Osteoblast (primary cell): ENCODE data around the gene WWP2. TPM values are rescaled to one million over a fixed set of nuclear protein-coding genes. Genes with fewer than 3 reads are reported as not detected.
"Not testable (repeated sequence)": the region's sequence is repeated elsewhere in the genome, so short reads cannot be mapped to it uniquely, and the experiment has no call there.

Experiments
- DNase-seq: peaks from one replicate; pipeline ENCODE4 v3.0.0; 2011; ENCODE audit warnings: low spot score, mixed read lengths; ENCODE audit not compliant: insufficient read length; ENCODE audit errors: missing footprints
- H2AFZ ChIP-seq: 2 replicates; pipeline ENCODE4 v1.6.0; 2011; ENCODE audit warnings: mild to moderate bottlenecking, low read length
- H3K27ac ChIP-seq: 2 replicates; pipeline ENCODE4 v1.5.1; 2011; ENCODE audit warnings: mild to moderate bottlenecking, low read depth, low read length, moderate library complexity
- H3K27me3 ChIP-seq: 2 replicates; pipeline ENCODE4 v1.6.0; 2012; ENCODE audit warnings: mild to moderate bottlenecking, control low read depth, inconsistent platforms, low read length, moderate library complexity; ENCODE audit not compliant: insufficient read depth
- H3K36me3 ChIP-seq: 2 replicates; pipeline ENCODE4 v1.5.1; 2011; ENCODE audit warnings: mild to moderate bottlenecking, low read length, control low read depth, moderate library complexity; ENCODE audit not compliant: insufficient read depth
- H3K4me1 ChIP-seq: 2 replicates; pipeline ENCODE4 v1.5.1; 2011; ENCODE audit warnings: mild to moderate bottlenecking, low read length, control low read depth, moderate library complexity; ENCODE audit not compliant: insufficient read depth
- H3K4me2 ChIP-seq: 2 replicates; pipeline ENCODE4 v1.6.0; 2011; ENCODE audit warnings: mild to moderate bottlenecking, low read length; ENCODE audit not compliant: insufficient read depth
- H3K4me3 ChIP-seq: fragments of 200-600 bp; sonication (generic); 3 replicates; pipeline ENCODE4 v1.5.1; 2012; ENCODE audit warnings: mild to moderate bottlenecking, low read length, inconsistent platforms; ENCODE audit not compliant: insufficient read depth
- H3K79me2 ChIP-seq: 2 replicates; pipeline ENCODE4 v1.6.0; 2012; ENCODE audit warnings: mild to moderate bottlenecking, low read length, control low read depth, inconsistent platforms; ENCODE audit not compliant: insufficient read depth
- H3K9me3 ChIP-seq: 2 replicates; pipeline ENCODE4 v1.5.1; 2011; ENCODE audit warnings: low read depth, low read length, control low read depth
- H4K20me1 ChIP-seq: 2 replicates; pipeline ENCODE4 v1.6.0; 2012; ENCODE audit warnings: mild to moderate bottlenecking, low read length, control low read depth; ENCODE audit not compliant: insufficient read depth
- small RNA-seq: library from RNA; depleted of rRNA; stranded (forward); fragments of <200 nt; gene quantifications from one replicate; pipeline ENCODE3, GENCODE V24; 2012
- total RNA-seq: library from RNA; depleted of rRNA; stranded (reverse); fragments of >200 nt; gene quantifications from 2 replicates; pipeline ENCODE4 v1.2.3, GENCODE V29; 2012

WWP2 gene
- total RNA-seq, 1 donor: 46.7 TPM

- not testable (repeated sequence) for H3K4me2 ChIP-seq, H3K4me1 ChIP-seq, H3K9me3 ChIP-seq, H4K20me1 ChIP-seq, DNase-seq, H3K4me3 ChIP-seq, H3K27ac ChIP-seq, H3K36me3 ChIP-seq, H3K79me2 ChIP-seq, H3K27me3 ChIP-seq, H2AFZ ChIP-seq
These were observed 223.1 kb downstream of the WWP2 start for GRCh38 chr16:69985196-69985595.

Small RNA genes lying within 50 kb of the gene (small RNA-seq; reads per million reads assigned to genes)
- gene AC026468.1 (not detected), gene MIR140 (2,366 reads per million, percentile 99 among the genes with 10 or more reads in this experiment), gene RF00091 (not detected)

Other genes starting within 250 kb of the WWP2 start
- gene NFAT5, start 196.4 kb upstream of the WWP2 start, total RNA-seq: 29.3 and 41.8 TPM in 2 replicates
- 327 TPM in 2 replicates for gene NQO1, start 35.8 kb upstream of the WWP2 start, total RNA-seq
- gene NOB1, start 7.4 kb upstream of the WWP2 start, total RNA-seq: 35.5 and 36.2 TPM in 2 replicates
- gene CLEC18A, start 189.0 kb downstream of the WWP2 start, total RNA-seq: 0.29 and 1.1 TPM in 2 replicates